Measurements from ENCODE around the gene PTPRA. TPM values are rescaled to one million over a fixed set of nuclear protein-coding genes. Genes with fewer than 3 reads are reported as not detected.

Gene PTPRA
- total and polyA plus RNA-seq, 5 experiments from 2014 or later: 24.6 to 106 (median 51.4) TPM

Other genes starting within 250 kb of the PTPRA start
- 100 to 1,000 TPM; 271 to 279 TPM for gene NOP56, start 220.8 kb upstream of the PTPRA start, total RNA-seq
- 100 to 1,000 TPM in 2 of 3 donors, 10 to 100 TPM in 1; 72.3 to 115 (median 107) TPM for gene NOP56, start 220.8 kb upstream of the PTPRA start, polyA plus RNA-seq
- 100 to 1,000 TPM; 121 to 126 TPM for gene IDH3B, start 209.3 kb upstream of the PTPRA start, total RNA-seq
- gene IDH3B, start 209.3 kb upstream of the PTPRA start, polyA plus RNA-seq: 100 to 1,000 TPM in 2 of 3 donors, 10 to 100 TPM in 1; 95.6 to 126 (median 115) TPM
- gene EBF4, start 180.7 kb upstream of the PTPRA start, total RNA-seq: 10 to 100 TPM; 14.3 to 14.9 TPM
- gene EBF4, start 180.7 kb upstream of the PTPRA start, polyA plus RNA-seq: 1 to 10 TPM in 1 of 3 donors, under 1 TPM in 2; 0.37 to 2.2 (median 0.88) TPM
- gene CPXM1, start 72.9 kb upstream of the PTPRA start, total RNA-seq: under 1 TPM in 1 of 2 experiments, not detected in 1; 0.39 TPM
- gene CPXM1, start 72.9 kb upstream of the PTPRA start, polyA plus RNA-seq: under 1 TPM; 0.27 to 0.56 (median 0.31) TPM
- not detected for gene C20orf141, start 58.5 kb upstream of the PTPRA start, total RNA-seq
- gene C20orf141, start 58.5 kb upstream of the PTPRA start, polyA plus RNA-seq: not detected
- not detected for gene TMEM239, start 57.1 kb upstream of the PTPRA start, total RNA-seq
- gene TMEM239, start 57.1 kb upstream of the PTPRA start, polyA plus RNA-seq: not detected
- 100 to 1,000 TPM in 1 of 2 experiments, 10 to 100 TPM in 1; 89.5 to 101 TPM for gene PCED1A, start 32.8 kb upstream of the PTPRA start, total RNA-seq
- gene PCED1A, start 32.8 kb upstream of the PTPRA start, polyA plus RNA-seq: 10 to 100 TPM; 21.9 to 29.6 (median 23.6) TPM
- 10 to 100 TPM; 57.6 to 57.8 TPM for gene VPS16, start 32.7 kb upstream of the PTPRA start, total RNA-seq
- gene VPS16, start 32.7 kb upstream of the PTPRA start, polyA plus RNA-seq: 10 to 100 TPM; 34.6 to 40.6 (median 39.3) TPM
- gene GNRH2, start 170.1 kb downstream of the PTPRA start, total RNA-seq: 1 to 10 TPM; 1.5 to 1.9 TPM
- gene GNRH2, start 170.1 kb downstream of the PTPRA start, polyA plus RNA-seq: not detected
- gene MRPS26, start 172.6 kb downstream of the PTPRA start, total RNA-seq: 10 to 100 TPM; 27.6 to 28.4 TPM
- gene MRPS26, start 172.6 kb downstream of the PTPRA start, polyA plus RNA-seq: 10 to 100 TPM; 59.2 to 81.8 (median 75.6) TPM
- gene OXT, start 198.1 kb downstream of the PTPRA start, total RNA-seq: 1 to 10 TPM; 2.2 to 2.6 TPM
- 1 to 10 TPM in 1 of 3 donors, under 1 TPM in 2; 0.53 to 2.2 (median 0.91) TPM for gene OXT, start 198.1 kb downstream of the PTPRA start, polyA plus RNA-seq
- gene AVP, start 211.2 kb downstream of the PTPRA start, total RNA-seq: not detected
- gene AVP, start 211.2 kb downstream of the PTPRA start, polyA plus RNA-seq: not detected

Measured in naive thymus-derived CD8-positive, alpha-beta T cell (primary cell).